RWPE2 (cell line): ENCODE results near the gene SECISBP2L.

Source experiments
- ATAC-seq: fragments of 200-7000 bp; cut with Tn5 transposase; 3 replicates; pipeline ENCODE4 v1.9.1; 2021; ENCODE audit warnings: low read depth
- DNase-seq: peaks from one replicate; pipeline ENCODE4 v3.0.0-alpha.2; 2020; ENCODE audit warnings: low spot score
- H3K27ac ChIP-seq: fragments of 450-650 bp; 2 replicates; pipeline ENCODE4 v1.5.1; 2017; ENCODE audit warnings: mild to moderate bottlenecking; ENCODE audit not compliant: poor library complexity, severe bottlenecking
- H3K27me3 ChIP-seq: fragments of 250-450 bp; sonication (Bioruptor Pico); 2 replicates; pipeline ENCODE4 v1.5.1; 2021; ENCODE audit warnings: mild to moderate bottlenecking, moderate library complexity; ENCODE audit not compliant: insufficient read depth, poor library complexity, severe bottlenecking
- H3K36me3 ChIP-seq: fragments of 250-450 bp; sonication (Bioruptor Pico); 2 replicates; pipeline ENCODE4 v1.5.1; 2020; ENCODE audit warnings: low read depth, mild to moderate bottlenecking, moderate library complexity
- H3K4me1 ChIP-seq: fragments of 250-450 bp; sonication (Bioruptor Pico); 2 replicates; pipeline ENCODE4 v1.5.1; 2021; ENCODE audit warnings: mild to moderate bottlenecking, moderate library complexity; ENCODE audit not compliant: insufficient read depth, poor library complexity, severe bottlenecking
- H3K4me3 ChIP-seq: fragments of 250-450 bp; sonication (Bioruptor Pico); 2 replicates; pipeline ENCODE4 v1.5.1; 2021; ENCODE audit warnings: mild to moderate bottlenecking, moderate library complexity; ENCODE audit not compliant: severe bottlenecking
- H3K9me3 ChIP-seq: fragments of 250-450 bp; sonication (Bioruptor Pico); 2 replicates; pipeline ENCODE4 v1.5.1; 2021; ENCODE audit warnings: mild to moderate bottlenecking, moderate library complexity; ENCODE audit not compliant: severe bottlenecking
- TF ChIP-seq, protein P1 (sequence below): fragments of 450-650 bp; IDR thresholded peaks from one replicate; pipeline ENCODE4 v1.5.1; 2017; ENCODE audit warnings: mild to moderate bottlenecking, moderate library complexity; ENCODE audit not compliant: poor library complexity, severe bottlenecking

SECISBP2L gene

DNA sequence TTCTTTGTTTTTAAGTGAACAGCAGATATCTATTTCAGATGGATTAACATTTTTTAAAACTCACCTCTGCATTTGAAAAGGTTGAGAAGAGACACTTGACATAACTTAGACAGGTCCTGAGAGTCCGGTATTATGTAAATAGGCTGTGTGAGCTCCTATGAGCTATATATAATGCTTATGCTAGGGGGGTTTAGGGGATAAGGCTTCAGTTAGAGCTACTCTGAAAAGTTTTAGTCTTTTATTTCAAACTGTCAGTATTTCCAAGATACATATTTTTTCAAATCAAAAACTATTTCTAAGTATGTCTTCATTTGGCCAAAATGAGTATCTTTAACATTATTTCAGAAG is 99.4 kb downstream of the SECISBP2L start:
- Histone ChIP-seq H3K27me3 (no peaks in the 10 kb centered on the region), H3K36me3 (no peaks in the 10 kb centered on the region), H3K4me1 (peaks cover 15% of the 10 kb centered on the region), H3K4me3 (no peak overlapping the region), H3K9me3 (no peaks in the 10 kb centered on the region), H3K27ac (peak overlapping the region; percentile 20)
- no peak for ATAC-seq
- TF ChIP-seq, protein P1, sequence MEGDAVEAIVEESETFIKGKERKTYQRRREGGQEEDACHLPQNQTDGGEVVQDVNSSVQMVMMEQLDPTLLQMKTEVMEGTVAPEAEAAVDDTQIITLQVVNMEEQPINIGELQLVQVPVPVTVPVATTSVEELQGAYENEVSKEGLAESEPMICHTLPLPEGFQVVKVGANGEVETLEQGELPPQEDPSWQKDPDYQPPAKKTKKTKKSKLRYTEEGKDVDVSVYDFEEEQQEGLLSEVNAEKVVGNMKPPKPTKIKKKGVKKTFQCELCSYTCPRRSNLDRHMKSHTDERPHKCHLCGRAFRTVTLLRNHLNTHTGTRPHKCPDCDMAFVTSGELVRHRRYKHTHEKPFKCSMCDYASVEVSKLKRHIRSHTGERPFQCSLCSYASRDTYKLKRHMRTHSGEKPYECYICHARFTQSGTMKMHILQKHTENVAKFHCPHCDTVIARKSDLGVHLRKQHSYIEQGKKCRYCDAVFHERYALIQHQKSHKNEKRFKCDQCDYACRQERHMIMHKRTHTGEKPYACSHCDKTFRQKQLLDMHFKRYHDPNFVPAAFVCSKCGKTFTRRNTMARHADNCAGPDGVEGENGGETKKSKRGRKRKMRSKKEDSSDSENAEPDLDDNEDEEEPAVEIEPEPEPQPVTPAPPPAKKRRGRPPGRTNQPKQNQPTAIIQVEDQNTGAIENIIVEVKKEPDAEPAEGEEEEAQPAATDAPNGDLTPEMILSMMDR: no peak
- DNase-seq: no peak

DNA sequence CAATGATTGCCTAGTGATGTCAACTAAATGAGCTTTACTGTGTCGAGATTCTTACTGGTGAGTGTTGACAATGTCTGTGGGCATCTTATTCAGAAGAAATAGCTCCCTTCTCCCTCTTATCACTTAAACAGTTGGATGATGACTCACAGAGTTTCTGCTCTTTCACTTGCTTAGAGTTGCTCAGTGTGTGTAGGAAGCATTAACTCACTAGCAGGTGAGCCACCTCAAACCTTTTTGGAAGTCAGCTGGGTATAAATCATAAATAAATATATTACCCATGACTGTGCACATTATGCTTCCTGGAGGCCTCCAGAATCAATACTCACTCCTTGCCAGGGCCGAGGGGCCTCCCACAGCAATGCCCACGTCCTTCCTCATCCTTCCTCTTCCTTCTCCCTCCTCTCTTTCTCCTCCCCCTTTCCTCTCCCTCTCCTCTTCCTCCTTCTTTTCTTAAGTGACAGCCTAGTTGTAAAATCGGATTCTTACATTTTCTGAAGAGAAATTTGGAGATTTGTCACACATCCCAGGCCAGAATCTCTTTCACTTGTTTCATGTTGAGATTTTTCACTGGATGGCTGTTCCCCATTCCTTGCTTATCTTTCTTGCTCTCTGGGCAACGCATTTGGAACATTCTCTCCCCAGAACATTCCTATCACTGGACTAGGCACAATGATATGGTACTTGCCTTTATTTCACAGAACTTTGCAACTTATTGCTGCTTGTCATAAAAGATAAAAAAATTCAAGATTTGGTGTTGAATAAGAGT is 100.0 kb downstream of the SECISBP2L start:
- no peaks in the 10 kb centered on the region for H3K9me3 ChIP-seq
- no peak overlapping the region for H3K4me3 ChIP-seq
- TF ChIP-seq, protein P1: no peak
- no peak for DNase-seq
- peak; percentile 97 for ATAC-seq
- H3K27me3 ChIP-seq: no peaks in the 10 kb centered on the region
- peak overlapping the region; percentile 20 for H3K27ac ChIP-seq
- H3K36me3 ChIP-seq: no peaks in the 10 kb centered on the region
- peaks cover 15% of the 10 kb centered on the region for H3K4me1 ChIP-seq

DNA sequence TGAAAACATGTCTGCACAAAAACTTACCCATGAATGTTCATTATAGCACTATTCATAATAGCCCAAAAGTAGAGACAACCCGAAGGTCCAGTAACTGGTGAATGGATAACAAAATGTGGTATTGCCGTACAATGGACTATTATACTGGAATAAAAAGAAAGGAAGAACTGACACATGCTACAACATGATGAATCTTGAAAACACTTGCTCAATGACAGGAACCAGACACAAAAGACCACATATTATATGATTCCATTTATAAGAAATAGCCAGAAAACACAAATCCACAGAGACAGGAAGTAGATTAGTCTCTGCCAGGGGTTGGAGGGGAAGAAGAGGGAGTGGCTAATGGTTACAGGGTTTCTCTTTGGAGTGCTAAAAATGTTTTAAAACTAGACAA is 100.9 kb downstream of the SECISBP2L start:
- ATAC-seq (0 out of 3 replicates have a peak, but pooled peaks have one; percentile 18), DNase-seq (no peak)
- no peaks in the 10 kb centered on the region for H3K27me3 ChIP-seq
- no peaks in the 10 kb centered on the region for H3K9me3 ChIP-seq
- TF ChIP-seq, protein P1: no peak
- H3K4me1 ChIP-seq: peaks cover 20% of the 10 kb centered on the region
- H3K36me3 ChIP-seq: no peaks in the 10 kb centered on the region
- peak overlapping the region; percentile 20 for H3K27ac ChIP-seq
- H3K4me3 ChIP-seq: no peak overlapping the region

DNA sequence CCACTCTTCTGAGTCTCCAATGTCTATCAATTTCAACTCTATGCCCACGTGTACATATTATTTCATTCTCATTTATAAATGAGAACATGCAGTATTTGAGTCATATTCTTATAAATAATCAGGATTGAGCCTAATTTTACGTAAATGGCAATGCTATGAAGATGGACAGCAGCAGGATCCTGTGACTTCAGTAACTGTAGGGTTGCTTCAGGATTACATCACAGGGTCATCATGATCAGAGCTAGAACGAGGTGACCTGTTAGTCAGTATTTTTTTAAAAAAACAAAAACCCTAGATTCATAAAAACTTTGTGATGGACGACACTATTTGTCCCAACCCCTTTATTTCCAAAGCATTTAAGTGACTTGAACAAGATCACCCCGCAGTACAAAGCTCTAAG is 104.3 kb downstream of the SECISBP2L start:
- H3K27me3 ChIP-seq: no peaks in the 10 kb centered on the region
- peaks cover 27% of the 10 kb centered on the region for H3K4me1 ChIP-seq
- no peak overlapping the region for H3K4me3 ChIP-seq
- no peak for ATAC-seq
- no peak overlapping the region for H3K27ac ChIP-seq
- H3K9me3 ChIP-seq: no peaks in the 10 kb centered on the region
- DNase-seq: no peak
- no peaks in the 10 kb centered on the region for H3K36me3 ChIP-seq
- TF ChIP-seq, protein P1: no peak

DNA sequence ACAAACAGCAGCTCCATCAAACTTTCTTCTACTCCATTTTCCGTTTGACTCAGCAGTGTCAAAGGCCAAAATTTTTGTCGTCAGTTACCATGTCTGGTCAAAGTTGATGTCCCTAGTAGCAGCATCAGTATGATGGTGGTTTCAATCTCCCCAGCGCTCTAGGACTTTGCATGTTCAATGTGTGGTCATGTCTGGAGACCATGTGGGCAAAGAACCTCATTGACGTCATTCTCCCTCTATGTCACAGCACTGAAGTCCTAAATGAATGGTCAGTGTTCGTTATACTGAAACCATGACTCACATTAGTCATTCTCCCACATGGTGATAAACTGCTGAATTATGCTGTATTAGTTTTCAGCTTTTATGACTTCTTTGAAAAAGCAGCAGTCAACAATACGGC is 105.7 kb downstream of the SECISBP2L start:
- Histone ChIP-seq H3K4me1 (peaks cover 15% of the 10 kb centered on the region), H3K4me3 (no peak overlapping the region), H3K27me3 (no peaks in the 10 kb centered on the region), H3K27ac (peak overlapping the region; percentile 22), H3K36me3 (no peaks in the 10 kb centered on the region), H3K9me3 (no peaks in the 10 kb centered on the region)
- no peak for DNase-seq
- peak; percentile 40; the same call in 2 of the 3 replicates for ATAC-seq
- TF ChIP-seq, protein P1: no peak
